HG02610 (cell line): ENCODE results near the gene ZNF444.
"Not testable (repeated sequence)": the region's sequence is repeated elsewhere in the genome, so short reads cannot be mapped to it uniquely, and the experiment has no call there.

Experiments
- ATAC-seq: cut with Tn5 transposase; IDR thresholded peaks from one replicate; pipeline ENCODE4 v1.9.1; 2021; ENCODE audit warnings: mild to moderate bottlenecking, moderate library complexity; ENCODE audit not compliant: unreplicated experiment

The ZNF444 gene

GRCh38 chr19:56175861-56176307 is 34.8 kb downstream of the ZNF444 start, which contains the start of gene GALP:
GALP (plus strand) TSS chr19:56176008; CDS start chr19:56177109, 1,101 bp downstream.
- not testable (repeated sequence) for ATAC-seq

GRCh38 chr19:56176310-56176709 is 35.2 kb downstream of the ZNF444 start:
- ATAC-seq: not testable (repeated sequence)

- ATAC-seq: no peak
Measured at GRCh38 chr19:56176881-56177280, 35.8 kb downstream of the ZNF444 start.

GRCh38 chr19:56177564-56178243 is 36.6 kb downstream of the ZNF444 start:
- no peak for ATAC-seq

- ATAC-seq: no peak
Measured at GRCh38 chr19:56189785-56190184, 48.7 kb downstream of the ZNF444 start.

- no peak for ATAC-seq
Measured at GRCh38 chr19:56191115-56191514, 50.0 kb downstream of the ZNF444 start.

GRCh38 chr19:56191711-56192110 is 50.6 kb downstream of the ZNF444 start:
- no peak for ATAC-seq

- no peak for ATAC-seq
Measured at GRCh38 chr19:56193981-56194640, 53.0 kb downstream of the ZNF444 start.

- ATAC-seq: not testable (repeated sequence)
Measured at GRCh38 chr19:56197646-56198045, 56.6 kb downstream of the ZNF444 start, which contains the start of gene ZSCAN5B. ZSCAN5B (minus strand) TSS chr19:56197783; CDS start chr19:56193052, 4,731 bp downstream.

GRCh38 chr19:56199687-56200086 is 58.6 kb downstream of the ZNF444 start:
- no peak for ATAC-seq

- ATAC-seq: no peak
Measured at GRCh38 chr19:56201973-56202372, 60.9 kb downstream of the ZNF444 start, which contains the start of gene ZSCAN5C. ZSCAN5C (plus strand) TSS chr19:56202273; CDS start chr19:56205914, 3,641 bp downstream.

- not testable (repeated sequence) for ATAC-seq
Measured at GRCh38 chr19:56207581-56207980, 66.5 kb downstream of the ZNF444 start.

GRCh38 chr19:56209091-56209490 is 68.0 kb downstream of the ZNF444 start:
- ATAC-seq: no peak

GRCh38 chr19:56210036-56210435 is 68.9 kb downstream of the ZNF444 start:
- not testable (repeated sequence) for ATAC-seq
